Dendritic cell treated with granulocyte-macrophage colony-stimulating factor and Interleukin-4, amounts not matched to agents 40 ng/mL and 50 ng/mL, for 4 days (primary cell): ENCODE results near the gene ZNF273.

Experiments
- H3K27ac Mint-ChIP-seq: one replicate; pipeline ENCODE4 v1.8.0; 2022; ENCODE audit warnings: mild to moderate bottlenecking, mixed read lengths
- H3K27me3 Mint-ChIP-seq: one replicate; pipeline ENCODE4 v1.8.0; 2022; ENCODE audit warnings: mild to moderate bottlenecking, mixed read lengths
- H3K36me3 Mint-ChIP-seq: one replicate; pipeline ENCODE4 v1.8.0; 2022; ENCODE audit warnings: low read depth, mixed read lengths
- H3K4me1 Mint-ChIP-seq: one replicate; pipeline ENCODE4 v1.8.0; 2022; ENCODE audit warnings: low read depth, mixed read lengths
- H3K4me3 Mint-ChIP-seq: one replicate; pipeline ENCODE4 v1.8.0; 2022; ENCODE audit warnings: mild to moderate bottlenecking, moderate library complexity, mixed read lengths
- H3K9me3 Mint-ChIP-seq: one replicate; pipeline ENCODE4 v1.8.0; 2022; ENCODE audit warnings: mixed read lengths
- intact Hi-C: fragments of 100-400 bp; cut with micrococcal nuclease; formaldehyde crosslinking; loops from one replicate; pipeline ENCODE4 v1.15.0; 2022

Gene ZNF273

GRCh38 chr7:64959072-64959747 is 56.1 kb downstream of the ZNF273 start:
- H3K4me1 Mint-ChIP-seq, result no peaks in the 10 kb centered on the region
- no peak overlapping the region for H3K4me3 Mint-ChIP-seq
- no peak overlapping the region for H3K27ac Mint-ChIP-seq
- intact Hi-C loops, result no loop called here
- H3K27me3 Mint-ChIP-seq, result no peaks in the 10 kb centered on the region
- H3K9me3 Mint-ChIP-seq, result peaks cover 75% of the 10 kb centered on the region
- no peaks in the 10 kb centered on the region for H3K36me3 Mint-ChIP-seq

GRCh38 chr7:64965594-64965993 is 62.5 kb downstream of the ZNF273 start:
- H3K4me1 Mint-ChIP-seq, result no peaks in the 10 kb centered on the region
- H3K27me3 Mint-ChIP-seq, result no peaks in the 10 kb centered on the region
- intact Hi-C loops, result no loop called here
- no peaks in the 10 kb centered on the region for H3K36me3 Mint-ChIP-seq
- H3K9me3 Mint-ChIP-seq, result peaks cover 45% of the 10 kb centered on the region
- H3K27ac Mint-ChIP-seq, result no peak overlapping the region
- H3K4me3 Mint-ChIP-seq, result no peak overlapping the region

- Mint-ChIP-seq H3K27ac (no peak overlapping the region), H3K36me3 (peaks cover 53% of the 10 kb centered on the region), H3K27me3 (no peaks in the 10 kb centered on the region), H3K4me1 (no peaks in the 10 kb centered on the region), H3K4me3 (no peak overlapping the region), H3K9me3 (peaks cover 85% of the 10 kb centered on the region)
- intact Hi-C loops, result no loop called here
Observed at GRCh38 chr7:64978497-64979203, 75.6 kb downstream of the ZNF273 start.
